ENCODE data around the gene CACFD1. TPM values are rescaled to one million over a fixed set of nuclear protein-coding genes. Genes with fewer than 3 reads are reported as not detected.

CACFD1 gene
- total RNA-seq, 1 donor from 2014 or later, result 13.1 TPM

- Histone ChIP-seq H3K27me3 (ENCODE audit: insufficient read depth, low read length) (peaks cover 13% of the 10 kb centered on the region), H4K20me1 (ENCODE audit: insufficient read depth, low read length) (no peaks in the 10 kb centered on the region), H2AFZ (ENCODE audit: low read depth, low read length) (no peak overlapping the region), H3K4me2 (ENCODE audit: low read length) (no peak overlapping the region), H3K4me1 (ENCODE audit: insufficient read depth, low read length) (no peaks in the 10 kb centered on the region), H3K9me3 (ENCODE audit: insufficient read depth, low read depth, low read length) (no peaks in the 10 kb centered on the region), H3K36me3 (ENCODE audit: insufficient read depth, low read length) (no peaks in the 10 kb centered on the region), H3K79me2 (ENCODE audit: insufficient read depth, low read length) (no peaks in the 10 kb centered on the region), H3K27ac (ENCODE audit: low read depth, low read length) (no peak overlapping the region), H3K9ac (ENCODE audit: low read length) (no peak overlapping the region), H3K4me3 (ENCODE audit: insufficient read depth, low read depth, low read length) (no peak overlapping the region)
- Mint-ChIP-seq H3K4me1 (ENCODE audit: low read depth, unreplicated experiment) (no peaks in the 10 kb centered on the region), H3K27ac (ENCODE audit: unreplicated experiment) (no peak overlapping the region), H3K36me3 (ENCODE audit: low read depth, unreplicated experiment) (peaks cover 4% of the 10 kb centered on the region), H3K27me3 (ENCODE audit: low read depth, unreplicated experiment) (peaks cover 10% of the 10 kb centered on the region), H3K9me3 (ENCODE audit: unreplicated experiment) (no peaks in the 10 kb centered on the region), H3K4me3 (ENCODE audit: unreplicated experiment) (no peak overlapping the region)
- DNase-seq (ENCODE audit: low read depth), result no peak
- no peak for TF ChIP-seq CTCF (IDR thresholded peaks at IDR 0.05; ENCODE audit: insufficient read depth, low read depth, low read length)
- no peak for FAIRE-seq
These were observed 33.8 kb upstream of the CACFD1 start for GRCh38 chr9:133426011-133426410.

- Mint-ChIP-seq H3K27ac (ENCODE audit: unreplicated experiment) (no peak overlapping the region), H3K27me3 (ENCODE audit: low read depth, unreplicated experiment) (peaks cover 10% of the 10 kb centered on the region), H3K9me3 (ENCODE audit: unreplicated experiment) (no peaks in the 10 kb centered on the region), H3K36me3 (ENCODE audit: low read depth, unreplicated experiment) (peaks cover 4% of the 10 kb centered on the region), H3K4me3 (ENCODE audit: unreplicated experiment) (peak overlapping the region; percentile 67), H3K4me1 (ENCODE audit: low read depth, unreplicated experiment) (no peaks in the 10 kb centered on the region)
- Histone ChIP-seq H3K36me3 (ENCODE audit: insufficient read depth, low read length) (no peaks in the 10 kb centered on the region), H3K4me3 (ENCODE audit: insufficient read depth, low read depth, low read length) (no peak overlapping the region), H3K27me3 (ENCODE audit: insufficient read depth, low read length) (peaks cover 13% of the 10 kb centered on the region), H3K9me3 (ENCODE audit: insufficient read depth, low read depth, low read length) (no peaks in the 10 kb centered on the region), H3K9ac (ENCODE audit: low read length) (no peak overlapping the region), H4K20me1 (ENCODE audit: insufficient read depth, low read length) (no peaks in the 10 kb centered on the region), H2AFZ (ENCODE audit: low read depth, low read length) (no peak overlapping the region), H3K4me2 (ENCODE audit: low read length) (peak overlapping the region; percentile 50), H3K4me1 (ENCODE audit: insufficient read depth, low read length) (no peaks in the 10 kb centered on the region), H3K27ac (ENCODE audit: low read depth, low read length) (no peak overlapping the region), H3K79me2 (ENCODE audit: insufficient read depth, low read length) (no peaks in the 10 kb centered on the region)
- TF ChIP-seq CTCF (IDR thresholded peaks at IDR 0.05; ENCODE audit: insufficient read depth, low read depth, low read length) (no peak), EZH2 (IDR thresholded peaks at IDR 0.05; ENCODE audit: insufficient read depth, low read length) (no peak)
- FAIRE-seq (no peak), DNase-seq (ENCODE audit: low read depth) (no peak)
These were observed 32.0 kb upstream of the CACFD1 start for GRCh38 chr9:133427658-133428348.

GRCh38 chr9:133428617-133429101 lies 31.1 kb upstream of the CACFD1 start:
- Histone ChIP-seq H3K27me3 (ENCODE audit: insufficient read depth, low read length) (peaks cover 13% of the 10 kb centered on the region), H3K4me1 (ENCODE audit: insufficient read depth, low read length) (no peaks in the 10 kb centered on the region), H3K36me3 (ENCODE audit: insufficient read depth, low read length) (no peaks in the 10 kb centered on the region), H3K4me2 (ENCODE audit: low read length) (peak overlapping the region; percentile 65), H4K20me1 (ENCODE audit: insufficient read depth, low read length) (no peaks in the 10 kb centered on the region), H3K79me2 (ENCODE audit: insufficient read depth, low read length) (no peaks in the 10 kb centered on the region), H3K27ac (ENCODE audit: low read depth, low read length) (no peak overlapping the region), H3K4me3 (ENCODE audit: insufficient read depth, low read depth, low read length) (no peak overlapping the region), H2AFZ (ENCODE audit: low read depth, low read length) (no peak overlapping the region), H3K9me3 (ENCODE audit: insufficient read depth, low read depth, low read length) (no peaks in the 10 kb centered on the region), H3K9ac (ENCODE audit: low read length) (no peak overlapping the region)
- Mint-ChIP-seq H3K36me3 (ENCODE audit: low read depth, unreplicated experiment) (peaks cover 4% of the 10 kb centered on the region), H3K27me3 (ENCODE audit: low read depth, unreplicated experiment) (peaks cover 10% of the 10 kb centered on the region), H3K4me1 (ENCODE audit: low read depth, unreplicated experiment) (no peaks in the 10 kb centered on the region), H3K9me3 (ENCODE audit: unreplicated experiment) (no peaks in the 10 kb centered on the region), H3K27ac (ENCODE audit: unreplicated experiment) (no peak overlapping the region), H3K4me3 (ENCODE audit: unreplicated experiment) (no peak overlapping the region)
- no peak for FAIRE-seq
- no peak for DNase-seq (ENCODE audit: low read depth)
- TF ChIP-seq CTCF (IDR thresholded peaks at IDR 0.05; ENCODE audit: insufficient read depth, low read depth, low read length) (no peak), EZH2 (IDR thresholded peaks at IDR 0.05; ENCODE audit: insufficient read depth, low read length) (no peak)
